HCEC 1CT (cell line): ENCODE data around the gene CARS1.
A peak's percentile ranks its signal among the peaks of the same experiment; 100 is the strongest.

Experiments
- DNase-seq: peaks from one replicate; pipeline ENCODE4 v3.0.0-alpha.2; 2017

CARS1 gene

GRCh38 chr11:2990617-2991451 lies 66.4 kb downstream of the CARS1 start:
- DNase-seq: no peak

- no peak for DNase-seq
Measured at GRCh38 chr11:2989551-2989950, 67.7 kb downstream of the CARS1 start.

GRCh38 chr11:2989006-2989405 lies 68.2 kb downstream of the CARS1 start:
- DNase-seq: no peak

- no peak for DNase-seq
Measured at GRCh38 chr11:2987881-2988861, 69.1 kb downstream of the CARS1 start.

- DNase-seq: no peak
Measured at GRCh38 chr11:2983908-2984307, 73.3 kb downstream of the CARS1 start.

- no peak for DNase-seq
Measured at GRCh38 chr11:2982214-2982613, 75.0 kb downstream of the CARS1 start.

- DNase-seq: no peak
Measured at GRCh38 chr11:2981130-2981529, 76.1 kb downstream of the CARS1 start.

GRCh38 chr11:2980168-2980840 lies 76.9 kb downstream of the CARS1 start:
- DNase-seq: no peak

- no peak for DNase-seq
Measured at GRCh38 chr11:2977113-2977512, 80.1 kb downstream of the CARS1 start.

- no peak for DNase-seq
Measured at GRCh38 chr11:2976294-2977063, 80.7 kb downstream of the CARS1 start.

GRCh38 chr11:2975594-2975993 lies 81.6 kb downstream of the CARS1 start:
- DNase-seq: peak; percentile 40

GRCh38 chr11:2974272-2974671 lies 83.0 kb downstream of the CARS1 start:
- DNase-seq: no peak

GRCh38 chr11:2968341-2968900 lies 88.8 kb downstream of the CARS1 start:
- DNase-seq: no peak

- no peak for DNase-seq
Measured at GRCh38 chr11:2964782-2965181, 92.4 kb downstream of the CARS1 start.

GRCh38 chr11:2963761-2964160 lies 93.5 kb downstream of the CARS1 start:
- DNase-seq: no peak

- no peak for DNase-seq
Measured at GRCh38 chr11:2963112-2963754, 94.0 kb downstream of the CARS1 start.

GRCh38 chr11:2961080-2961479 lies 96.1 kb downstream of the CARS1 start:
- DNase-seq: no peak

- DNase-seq: no peak
Measured at GRCh38 chr11:2960139-2960538, 97.1 kb downstream of the CARS1 start.

GRCh38 chr11:2958251-2958650 lies 99.0 kb downstream of the CARS1 start:
- no peak for DNase-seq

GRCh38 chr11:2955906-2956476 lies 101.2 kb downstream of the CARS1 start:
- no peak for DNase-seq

GRCh38 chr11:2954263-2954662 lies 103.0 kb downstream of the CARS1 start:
- DNase-seq: no peak
